Measurements from ENCODE around the gene OR1D5.

Gene OR1D5

DNA sequence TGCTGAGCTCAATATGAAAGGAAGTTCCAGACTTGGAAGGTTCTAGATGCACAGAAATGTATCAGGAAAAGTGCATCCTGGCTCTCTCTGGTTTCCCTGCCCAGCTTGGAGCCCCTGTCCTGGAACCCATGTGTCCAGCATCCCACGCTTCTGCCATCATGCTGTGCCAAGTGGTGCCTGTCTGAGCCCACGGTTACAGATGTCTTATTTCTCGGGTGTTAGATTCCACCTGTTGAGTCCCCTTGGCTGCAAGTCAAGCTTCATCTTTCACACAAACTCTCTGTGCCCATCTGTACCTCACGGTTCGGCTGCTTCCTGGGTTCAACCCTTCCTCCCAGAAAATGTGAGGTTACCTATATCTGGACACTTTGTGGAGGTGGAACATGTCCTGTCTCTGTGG, 22.5 kb downstream of the OR1D5 start:
- Histone ChIP-seq H3K9ac (ENCODE audit: low read length) (no peak overlapping the region), H3K27me3 (ENCODE audit: insufficient read depth, low read length, poor library complexity) (no peaks in the 10 kb centered on the region), H3K36me3 (ENCODE audit: control insufficient read depth, insufficient read depth, low read length) (no peaks in the 10 kb centered on the region), H2BK5ac (ENCODE audit: low read length) (no peak overlapping the region), H2BK120ac (ENCODE audit: low read depth, low read length) (no peak overlapping the region), H3K4me2 (ENCODE audit: low read length) (no peak overlapping the region), H2AK5ac (ENCODE audit: low read length) (no peak overlapping the region), H3K27ac (ENCODE audit: low read depth, low read length) (no peak overlapping the region), H3K4ac (ENCODE audit: low read depth, low read length) (no peak overlapping the region), H3K79me1 (ENCODE audit: low read length) (no peaks in the 10 kb centered on the region), H3K79me2 (ENCODE audit: control insufficient read depth, insufficient read depth, low read length) (no peaks in the 10 kb centered on the region), H3K18ac (ENCODE audit: low read length) (no peak overlapping the region), H2BK15ac (replicated peaks; ENCODE audit: low read depth) (no peak overlapping the region), H3K4me3 (ENCODE audit: low read length) (no peak overlapping the region), H4K5ac (ENCODE audit: low read length) (no peak overlapping the region), H3K56ac (ENCODE audit: low read length) (no peak overlapping the region), H4K8ac (ENCODE audit: low read depth, low read length) (no peak overlapping the region), H3K23ac (ENCODE audit: low read length) (no peak overlapping the region), H3K4me1 (ENCODE audit: control insufficient read depth, low read depth, low read length) (no peaks in the 10 kb centered on the region)
- WGBS (ENCODE audit: extremely low coverage, insufficient coverage, low lambda C conversion rate): no CpG with 5 or more reads among the region's 5 CpGs
- no peak for DNase-seq

GRCh38 chr17:3039736-3040135, 23.7 kb downstream of the OR1D5 start:
- H4K5ac ChIP-seq (ENCODE audit: low read length): no peak overlapping the region
- H2AK5ac ChIP-seq (ENCODE audit: low read length): no peak overlapping the region
- H2BK120ac ChIP-seq (ENCODE audit: low read depth, low read length): no peak overlapping the region
- H3K23ac ChIP-seq (ENCODE audit: low read length): no peak overlapping the region
- no CpG with 5 or more reads among the region's 6 CpGs for WGBS (ENCODE audit: extremely low coverage, insufficient coverage, low lambda C conversion rate)
- H3K27me3 ChIP-seq (ENCODE audit: insufficient read depth, low read length, poor library complexity): no peaks in the 10 kb centered on the region
- H3K56ac ChIP-seq (ENCODE audit: low read length): no peak overlapping the region
- H3K27ac ChIP-seq (ENCODE audit: low read depth, low read length): no peak overlapping the region
- H4K8ac ChIP-seq (ENCODE audit: low read depth, low read length): no peak overlapping the region
- H3K4ac ChIP-seq (ENCODE audit: low read depth, low read length): no peak overlapping the region
- H3K9ac ChIP-seq (ENCODE audit: low read length): no peak overlapping the region
- no peak overlapping the region for H3K4me2 ChIP-seq (ENCODE audit: low read length)
- H3K4me3 ChIP-seq (ENCODE audit: low read length): no peak overlapping the region
- H3K79me2 ChIP-seq (ENCODE audit: control insufficient read depth, insufficient read depth, low read length): no peaks in the 10 kb centered on the region
- no peaks in the 10 kb centered on the region for H3K79me1 ChIP-seq (ENCODE audit: low read length)
- no peak overlapping the region for H2BK5ac ChIP-seq (ENCODE audit: low read length)
- no peak overlapping the region for H2BK15ac ChIP-seq (replicated peaks; ENCODE audit: low read depth)
- no peak overlapping the region for H3K18ac ChIP-seq (ENCODE audit: low read length)
- no peaks in the 10 kb centered on the region for H3K4me1 ChIP-seq (ENCODE audit: control insufficient read depth, low read depth, low read length)
- no peak for DNase-seq
- no peaks in the 10 kb centered on the region for H3K36me3 ChIP-seq (ENCODE audit: control insufficient read depth, insufficient read depth, low read length)

DNA sequence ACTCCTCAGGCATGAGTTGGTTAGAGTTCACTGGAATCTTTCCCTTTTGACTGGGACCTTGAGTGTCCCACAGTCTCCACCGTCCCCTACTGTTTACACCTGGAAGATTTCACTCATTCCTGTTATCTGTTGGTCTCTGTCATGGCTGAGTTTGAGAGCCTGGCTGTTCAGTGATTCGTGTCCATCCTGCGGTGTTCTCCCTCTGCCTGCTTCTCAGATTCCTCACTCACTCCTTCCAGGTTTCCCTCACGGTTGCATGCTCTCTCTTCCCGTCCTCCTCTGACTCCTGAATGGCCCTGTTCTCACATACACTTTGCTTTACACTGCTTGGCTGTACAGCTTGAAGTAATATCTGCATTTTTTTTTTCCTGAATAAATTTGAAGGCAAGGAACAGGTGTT, 24.5 kb downstream of the OR1D5 start:
- H3K4me1 ChIP-seq (ENCODE audit: control insufficient read depth, low read depth, low read length): no peaks in the 10 kb centered on the region
- no peaks in the 10 kb centered on the region for H3K79me1 ChIP-seq (ENCODE audit: low read length)
- H2BK120ac ChIP-seq (ENCODE audit: low read depth, low read length): no peak overlapping the region
- no peak overlapping the region for H2AK5ac ChIP-seq (ENCODE audit: low read length)
- H3K27ac ChIP-seq (ENCODE audit: low read depth, low read length): no peak overlapping the region
- H3K56ac ChIP-seq (ENCODE audit: low read length): no peak overlapping the region
- H3K27me3 ChIP-seq (ENCODE audit: insufficient read depth, low read length, poor library complexity): no peaks in the 10 kb centered on the region
- no peak overlapping the region for H2BK5ac ChIP-seq (ENCODE audit: low read length)
- no peak overlapping the region for H3K23ac ChIP-seq (ENCODE audit: low read length)
- no peak overlapping the region for H4K8ac ChIP-seq (ENCODE audit: low read depth, low read length)
- WGBS (ENCODE audit: extremely low coverage, insufficient coverage, low lambda C conversion rate): no CpG with 5 or more reads among the region's 5 CpGs
- no peak overlapping the region for H4K5ac ChIP-seq (ENCODE audit: low read length)
- no peak overlapping the region for H3K4ac ChIP-seq (ENCODE audit: low read depth, low read length)
- no peak overlapping the region for H2BK15ac ChIP-seq (replicated peaks; ENCODE audit: low read depth)
- H3K9ac ChIP-seq (ENCODE audit: low read length): no peak overlapping the region
- H3K79me2 ChIP-seq (ENCODE audit: control insufficient read depth, insufficient read depth, low read length): no peaks in the 10 kb centered on the region
- no peak overlapping the region for H3K4me3 ChIP-seq (ENCODE audit: low read length)
- H3K18ac ChIP-seq (ENCODE audit: low read length): no peak overlapping the region
- no peak overlapping the region for H3K4me2 ChIP-seq (ENCODE audit: low read length)
- no peaks in the 10 kb centered on the region for H3K36me3 ChIP-seq (ENCODE audit: control insufficient read depth, insufficient read depth, low read length)
- DNase-seq: no peak

GRCh38 chr17:3037259-3037658, 26.1 kb downstream of the OR1D5 start:
- no peak for DNase-seq
- Histone ChIP-seq H3K9ac (ENCODE audit: low read length) (no peak overlapping the region), H3K27ac (ENCODE audit: low read depth, low read length) (no peak overlapping the region), H2BK120ac (ENCODE audit: low read depth, low read length) (no peak overlapping the region), H3K79me1 (ENCODE audit: low read length) (no peaks in the 10 kb centered on the region), H4K5ac (ENCODE audit: low read length) (no peak overlapping the region), H3K4me1 (ENCODE audit: control insufficient read depth, low read depth, low read length) (no peaks in the 10 kb centered on the region), H3K79me2 (ENCODE audit: control insufficient read depth, insufficient read depth, low read length) (no peaks in the 10 kb centered on the region), H4K8ac (ENCODE audit: low read depth, low read length) (no peak overlapping the region), H3K4me3 (ENCODE audit: low read length) (no peak overlapping the region), H3K23ac (ENCODE audit: low read length) (no peak overlapping the region), H2BK15ac (replicated peaks; ENCODE audit: low read depth) (no peak overlapping the region), H2BK5ac (ENCODE audit: low read length) (no peak overlapping the region), H3K18ac (ENCODE audit: low read length) (no peak overlapping the region), H3K4ac (ENCODE audit: low read depth, low read length) (no peak overlapping the region), H2AK5ac (ENCODE audit: low read length) (no peak overlapping the region), H3K4me2 (ENCODE audit: low read length) (no peak overlapping the region), H3K36me3 (ENCODE audit: control insufficient read depth, insufficient read depth, low read length) (no peaks in the 10 kb centered on the region), H3K27me3 (ENCODE audit: insufficient read depth, low read length, poor library complexity) (no peaks in the 10 kb centered on the region), H3K56ac (ENCODE audit: low read length) (no peak overlapping the region)
- no CpG with 5 or more reads among the region's 9 CpGs for WGBS (ENCODE audit: extremely low coverage, insufficient coverage, low lambda C conversion rate)

- H3K4me3 ChIP-seq (ENCODE audit: low read length): no peak overlapping the region
- no peak for DNase-seq
- H3K27me3 ChIP-seq (ENCODE audit: insufficient read depth, low read length, poor library complexity): no peaks in the 10 kb centered on the region
- H3K9ac ChIP-seq (ENCODE audit: low read length): no peak overlapping the region
- H2AK5ac ChIP-seq (ENCODE audit: low read length): no peak overlapping the region
- H3K56ac ChIP-seq (ENCODE audit: low read length): no peak overlapping the region
- H3K36me3 ChIP-seq (ENCODE audit: control insufficient read depth, insufficient read depth, low read length): no peaks in the 10 kb centered on the region
- H2BK5ac ChIP-seq (ENCODE audit: low read length): no peak overlapping the region
- no peak overlapping the region for H3K4me2 ChIP-seq (ENCODE audit: low read length)
- no peak overlapping the region for H2BK120ac ChIP-seq (ENCODE audit: low read depth, low read length)
- H3K27ac ChIP-seq (ENCODE audit: low read depth, low read length): no peak overlapping the region
- no peak overlapping the region for H2BK15ac ChIP-seq (replicated peaks; ENCODE audit: low read depth)
- no peak overlapping the region for H3K18ac ChIP-seq (ENCODE audit: low read length)
- H4K8ac ChIP-seq (ENCODE audit: low read depth, low read length): no peak overlapping the region
- H3K4me1 ChIP-seq (ENCODE audit: control insufficient read depth, low read depth, low read length): no peaks in the 10 kb centered on the region
- WGBS (ENCODE audit: extremely low coverage, insufficient coverage, low lambda C conversion rate): no CpG with 5 or more reads among the region's 6 CpGs
- no peak overlapping the region for H3K4ac ChIP-seq (ENCODE audit: low read depth, low read length)
- H4K5ac ChIP-seq (ENCODE audit: low read length): no peak overlapping the region
- H3K79me2 ChIP-seq (ENCODE audit: control insufficient read depth, insufficient read depth, low read length): no peaks in the 10 kb centered on the region
- H3K79me1 ChIP-seq (ENCODE audit: low read length): no peaks in the 10 kb centered on the region
- no peak overlapping the region for H3K23ac ChIP-seq (ENCODE audit: low read length)
Measured at GRCh38 chr17:3036800-3037199, 26.6 kb downstream of the OR1D5 start.

DNA sequence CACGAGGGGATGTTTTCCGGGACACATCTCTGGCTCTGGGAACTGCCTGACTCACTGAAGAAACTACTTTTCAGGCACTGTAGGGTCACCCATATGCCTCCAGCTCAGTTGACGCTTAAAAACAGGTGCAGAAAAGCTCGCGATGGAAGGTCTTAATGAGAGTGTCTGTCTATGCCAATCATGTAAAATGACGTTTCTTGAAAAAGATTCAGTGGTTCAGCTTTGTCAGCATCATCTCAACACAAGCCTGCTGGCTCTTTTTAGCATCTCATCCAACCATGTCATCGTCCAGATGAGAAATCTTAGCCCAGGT, 27.5 kb downstream of the OR1D5 start:
- no peak overlapping the region for H2BK120ac ChIP-seq (ENCODE audit: low read depth, low read length)
- no CpG with 5 or more reads among the region's 7 CpGs for WGBS (ENCODE audit: extremely low coverage, insufficient coverage, low lambda C conversion rate)
- DNase-seq: no peak

More for the DNA sequence above, 27.5 kb downstream of the OR1D5 start:
- no peaks in the 10 kb centered on the region for H3K36me3 ChIP-seq (ENCODE audit: control insufficient read depth, insufficient read depth, low read length)
- no peak overlapping the region for H3K23ac ChIP-seq (ENCODE audit: low read length)
- no peak overlapping the region for H3K56ac ChIP-seq (ENCODE audit: low read length)
- no peak overlapping the region for H3K4me2 ChIP-seq (ENCODE audit: low read length)
- H3K4ac ChIP-seq (ENCODE audit: low read depth, low read length): no peak overlapping the region
- H4K5ac ChIP-seq (ENCODE audit: low read length): no peak overlapping the region
- H3K4me3 ChIP-seq (ENCODE audit: low read length): no peak overlapping the region
- no peak overlapping the region for H2BK5ac ChIP-seq (ENCODE audit: low read length)
- H2BK15ac ChIP-seq (replicated peaks; ENCODE audit: low read depth): no peak overlapping the region
- no peak overlapping the region for H4K8ac ChIP-seq (ENCODE audit: low read depth, low read length)
- no peak overlapping the region for H3K18ac ChIP-seq (ENCODE audit: low read length)
- no peaks in the 10 kb centered on the region for H3K79me2 ChIP-seq (ENCODE audit: control insufficient read depth, insufficient read depth, low read length)
- no peak overlapping the region for H3K9ac ChIP-seq (ENCODE audit: low read length)
- no peaks in the 10 kb centered on the region for H3K4me1 ChIP-seq (ENCODE audit: control insufficient read depth, low read depth, low read length)
- no peak overlapping the region for H2AK5ac ChIP-seq (ENCODE audit: low read length)
- no peaks in the 10 kb centered on the region for H3K79me1 ChIP-seq (ENCODE audit: low read length)
- no peak overlapping the region for H3K27ac ChIP-seq (ENCODE audit: low read depth, low read length)
- H3K27me3 ChIP-seq (ENCODE audit: insufficient read depth, low read length, poor library complexity): no peaks in the 10 kb centered on the region

All from mesendoderm (in vitro differentiated cells).